T-helper 1 cell treated with Interleukin-12 subunit alpha and Interleukin-12 subunit beta and Interleukin-4 antibody, amounts not matched to agents 30 ng/mL and 1 ng/mL, for 36 hours (primary cell): ENCODE measurements around the gene CLK4. TPM values are rescaled to one million over a fixed set of nuclear protein-coding genes. Genes with fewer than 3 reads are reported as not detected.

Experiments
- intact Hi-C: fragments of 100-400 bp; cut with micrococcal nuclease; formaldehyde crosslinking; loops from one replicate; pipeline ENCODE4 v1.15.1; 2024
- total RNA-seq: library from RNA; stranded (reverse); gene quantifications from 2 replicates; pipeline ENCODE4 v1.2.3, GENCODE V29; 2022

The CLK4 gene
- total RNA-seq, 1 donor from 2014 or later, result 34.9 TPM

DNA sequence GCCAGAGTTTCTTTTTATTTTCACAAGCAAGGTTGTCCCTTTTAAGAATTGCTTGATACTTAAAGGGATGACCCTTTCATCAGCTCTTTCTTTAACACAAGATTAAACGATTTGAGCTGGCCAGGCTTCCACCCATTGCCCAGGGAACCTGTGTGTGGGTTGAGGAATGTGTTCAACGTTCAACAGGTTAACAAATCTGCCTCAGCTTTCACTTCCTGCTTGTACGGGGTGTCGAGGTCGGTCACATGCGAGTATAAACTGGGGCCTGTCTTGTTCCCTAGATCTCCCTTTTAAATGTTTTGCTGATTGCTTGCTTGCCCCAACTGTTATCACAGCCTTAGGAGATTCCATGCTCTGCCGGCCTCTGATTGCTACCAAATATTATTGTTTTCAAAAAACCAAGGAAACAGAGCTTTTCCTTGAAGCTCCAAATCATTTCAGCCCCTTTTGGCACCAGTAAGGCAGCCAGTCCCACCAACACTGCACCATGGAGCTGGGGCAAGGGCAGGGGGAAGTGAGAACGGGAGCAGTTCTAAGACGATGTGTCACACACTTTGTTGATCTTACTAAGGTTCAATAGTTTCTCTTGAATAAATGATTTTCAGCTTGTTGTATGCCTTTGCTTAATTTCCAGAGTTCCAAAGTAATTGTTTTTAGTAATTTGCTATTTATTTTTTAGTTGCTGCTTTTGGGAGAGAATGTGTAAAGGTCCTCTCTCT is 10.7 kb upstream of the CLK4 start:
- intact Hi-C loops, result no loop called here

DNA sequence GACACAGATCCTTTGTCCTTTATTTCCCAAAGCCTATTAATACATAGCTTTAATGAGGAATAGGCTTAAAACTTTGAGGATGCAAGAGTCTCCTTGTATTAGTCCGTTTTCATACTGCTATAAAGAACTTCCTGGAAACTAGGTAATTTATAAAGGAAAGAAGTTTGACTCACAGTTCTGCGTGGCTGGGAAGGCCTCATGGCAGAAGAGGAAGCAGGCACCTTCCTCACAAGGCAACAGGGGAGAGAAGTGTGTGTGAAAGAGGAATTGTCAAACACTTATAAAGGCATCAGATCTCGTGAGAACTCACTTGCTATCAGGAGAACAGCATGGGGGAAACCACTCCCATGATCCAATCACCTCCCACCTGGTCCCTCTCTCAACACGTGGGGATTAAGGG is 5.4 kb upstream of the CLK4 start:
- intact Hi-C loops, result no loop called here

DNA sequence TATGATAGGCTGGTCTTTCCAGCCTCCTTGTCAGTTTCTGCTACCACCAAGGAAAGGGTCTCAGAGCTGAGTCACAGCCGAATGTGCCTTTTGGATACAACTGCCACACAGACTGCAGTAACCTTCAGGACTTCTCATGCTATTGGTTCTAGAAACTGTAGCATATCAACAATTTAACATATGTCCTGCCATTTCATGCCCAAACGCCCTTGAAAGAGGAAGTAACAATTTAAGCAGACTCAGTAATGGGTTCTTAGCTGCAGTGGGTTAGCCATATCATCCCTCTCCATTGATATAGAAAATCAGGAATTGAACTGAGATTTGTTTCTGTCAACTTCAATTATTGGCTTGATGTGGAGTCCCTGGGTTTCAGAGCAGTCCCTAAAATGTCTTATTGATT is 4.1 kb upstream of the CLK4 start:
- intact Hi-C loops, result no loop called here

DNA sequence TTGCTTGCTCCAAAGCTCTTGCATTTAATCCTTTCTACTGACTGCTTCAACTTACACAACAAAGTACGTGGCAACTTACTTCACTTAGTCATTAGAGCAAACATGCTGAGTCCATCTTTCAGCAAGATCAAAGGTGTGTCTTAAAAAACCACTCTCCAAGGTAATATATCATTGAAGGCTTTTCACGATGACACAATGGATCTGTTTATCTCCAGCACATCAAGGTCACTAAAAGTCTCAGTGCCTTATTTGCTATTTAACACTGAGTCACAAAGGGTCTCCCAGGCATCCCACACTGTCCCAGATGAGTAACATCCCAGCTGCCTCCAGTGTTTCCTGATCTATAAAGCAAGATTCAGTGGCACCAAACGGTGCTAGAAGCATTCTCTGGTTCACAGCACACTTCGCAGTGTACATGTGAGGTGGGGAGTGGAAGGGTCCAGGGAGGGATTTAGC is 3.7 kb upstream of the CLK4 start:
- intact Hi-C loops, result no loop called here

DNA sequence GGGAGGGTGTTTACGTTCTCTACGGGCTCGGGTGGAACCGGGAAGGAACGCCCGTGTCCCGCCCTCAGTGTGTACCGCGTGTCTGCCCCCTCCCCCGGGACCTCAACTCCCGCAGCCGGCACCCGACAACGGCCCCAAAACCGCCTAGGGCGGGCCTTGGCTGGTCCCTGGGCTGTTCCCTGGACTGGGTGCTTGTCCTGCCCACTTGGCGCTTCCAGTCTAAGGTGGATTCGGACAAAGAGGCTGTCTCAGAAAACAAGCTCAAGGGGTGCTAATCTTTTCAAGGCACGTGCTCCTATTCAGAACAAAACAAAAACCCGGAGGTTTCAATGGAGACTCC is 379 bp upstream of the CLK4 start:
- intact Hi-C loops, result loop anchor here (1.0 to 10.0 kb wide), 14 partner anchors 22 to 1972 kb away; partner anchors contain the start of genes CNOT6, COL23A1, HNRNPH1 and MAML1

DNA sequence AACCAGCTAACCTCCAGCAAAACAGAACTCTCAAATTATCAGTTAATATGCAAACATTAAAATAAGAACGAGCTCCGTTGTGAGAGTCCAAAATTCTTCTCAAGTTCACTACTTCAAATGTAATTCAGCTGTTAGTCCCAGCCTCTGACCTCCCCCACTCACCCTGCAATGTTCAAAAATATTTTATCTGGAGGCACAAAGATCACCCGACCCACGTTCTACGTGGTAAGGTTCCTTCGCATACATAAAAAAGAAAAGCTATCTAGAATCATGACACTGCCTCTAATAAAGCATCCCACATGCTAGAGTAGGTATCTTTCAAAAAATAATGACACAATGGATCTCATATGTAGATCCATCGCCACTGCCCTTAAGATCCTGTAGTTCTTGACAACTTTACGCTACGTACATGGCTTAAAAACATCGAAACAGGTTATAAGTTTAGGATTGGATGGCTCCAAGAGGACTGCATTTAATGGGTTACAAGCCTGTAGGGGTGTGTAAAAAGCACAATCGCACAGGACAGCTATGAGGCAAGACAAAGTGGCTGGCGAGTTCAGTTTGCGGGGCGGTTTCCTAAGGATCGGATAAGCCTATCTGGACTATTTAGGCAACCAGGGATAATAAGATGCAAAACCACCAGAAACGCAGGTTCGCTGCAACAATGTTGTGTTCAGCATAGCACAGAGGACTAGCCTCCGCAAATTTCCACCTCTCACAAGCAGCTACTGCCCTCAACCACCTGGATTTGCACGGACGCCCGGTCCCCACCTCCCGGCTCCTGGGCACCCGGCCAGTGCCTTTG is 969 bp downstream of the CLK4 start:
- intact Hi-C loops, result loop anchor here (1.0 to 10.0 kb wide), 17 partner anchors 9 to 1971 kb away; partner anchors contain the start of genes CNOT6, COL23A1, HNRNPAB and HNRNPH1

DNA sequence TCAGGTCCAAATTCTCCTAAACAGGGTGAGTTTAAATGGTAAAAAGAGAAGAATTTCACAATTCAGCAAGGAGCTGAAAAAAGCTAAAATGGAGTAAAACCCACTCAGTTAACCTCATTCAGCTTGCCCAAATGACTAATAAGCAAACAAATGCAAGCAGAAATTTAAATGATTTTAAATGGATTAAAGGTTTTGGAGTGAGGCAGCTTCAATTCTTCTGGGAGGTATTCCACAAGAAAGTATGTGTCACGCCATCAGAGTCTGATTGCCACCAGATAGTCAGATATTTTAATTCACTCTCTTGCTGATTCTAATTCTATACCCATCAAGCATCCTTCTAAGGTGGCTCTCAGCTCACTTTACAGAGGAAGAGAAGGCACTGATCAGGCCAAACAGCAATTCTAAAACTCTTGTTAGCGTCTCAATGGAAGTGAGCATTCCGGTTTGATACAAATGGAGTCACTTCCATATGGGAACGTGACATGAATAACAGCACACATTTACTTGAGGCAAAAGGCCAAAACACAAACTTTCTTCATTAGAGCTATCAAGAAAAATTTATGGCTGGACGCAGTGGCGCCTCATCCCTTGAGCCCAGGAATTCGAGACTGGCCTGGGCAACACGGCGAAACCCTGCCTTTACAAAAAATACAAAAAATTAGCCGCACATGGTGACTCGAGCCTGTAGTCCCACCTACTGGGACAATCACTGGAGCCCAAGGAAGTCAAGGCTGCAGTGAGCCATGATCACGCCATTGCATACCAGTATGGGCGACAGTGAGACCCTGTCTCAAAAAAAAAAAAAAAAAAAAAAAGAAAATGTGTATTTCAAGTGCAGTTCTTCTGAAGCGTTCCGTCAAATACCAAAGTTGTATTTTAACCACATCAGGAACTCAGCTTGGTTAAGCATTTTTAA is 2.0 kb downstream of the CLK4 start:
- intact Hi-C loops, result loop anchor here (1.0 to 10.0 kb wide), 6 partner anchors 8 to 1970 kb away; partner anchors contain the start of genes NHP2, RNF130 and TMED9

DNA sequence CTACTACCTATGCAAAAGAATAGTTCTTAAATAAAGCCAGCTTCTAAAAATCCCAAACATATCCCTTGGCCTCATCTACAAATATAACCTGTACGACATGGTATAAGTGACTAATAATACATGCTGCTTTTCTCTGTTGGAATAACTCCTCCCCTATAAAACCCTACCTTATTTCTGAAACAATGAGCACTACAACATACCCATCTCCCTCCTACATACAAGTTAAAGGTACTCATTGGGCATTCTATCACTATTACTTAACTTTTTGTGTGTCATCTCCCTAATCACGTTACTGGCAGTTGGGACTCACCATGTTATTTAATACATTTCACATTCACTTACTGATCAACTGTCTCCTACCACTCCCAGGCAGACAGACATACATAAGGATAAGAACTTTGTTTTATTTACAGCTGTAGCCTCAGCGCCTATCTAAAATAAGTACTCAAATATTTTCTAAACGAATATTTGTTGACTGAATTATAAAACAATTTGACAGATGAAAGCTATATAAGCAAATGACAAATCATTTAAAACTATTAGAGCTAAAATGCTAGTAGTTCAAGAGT is 4.1 kb downstream of the CLK4 start:
- intact Hi-C loops, result loop anchor here (10.0 kb wide), 3 partner anchors 468 to 1968 kb away; partner anchors contain the start of genes NHP2 and TMED9

DNA sequence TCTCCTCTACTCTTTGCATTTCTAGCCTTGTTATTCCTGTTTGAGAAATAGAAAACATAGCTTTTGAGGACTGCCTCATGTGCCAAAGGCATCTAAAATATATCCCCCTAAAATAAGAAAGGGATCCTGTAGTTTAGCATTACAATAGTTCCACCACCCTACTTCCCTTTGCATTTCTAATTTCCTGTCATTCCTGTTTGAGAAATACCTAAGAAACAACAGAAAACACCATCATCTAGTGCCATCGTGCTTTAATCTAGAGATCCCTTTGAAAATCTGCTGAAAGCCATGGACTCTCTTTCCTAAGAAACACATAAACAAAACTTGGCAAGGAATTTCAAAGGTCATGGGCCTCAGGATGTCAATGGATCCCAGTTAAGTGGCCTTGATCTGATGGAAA is 7.5 kb downstream of the CLK4 start:
- intact Hi-C loops, result no loop called here

DNA sequence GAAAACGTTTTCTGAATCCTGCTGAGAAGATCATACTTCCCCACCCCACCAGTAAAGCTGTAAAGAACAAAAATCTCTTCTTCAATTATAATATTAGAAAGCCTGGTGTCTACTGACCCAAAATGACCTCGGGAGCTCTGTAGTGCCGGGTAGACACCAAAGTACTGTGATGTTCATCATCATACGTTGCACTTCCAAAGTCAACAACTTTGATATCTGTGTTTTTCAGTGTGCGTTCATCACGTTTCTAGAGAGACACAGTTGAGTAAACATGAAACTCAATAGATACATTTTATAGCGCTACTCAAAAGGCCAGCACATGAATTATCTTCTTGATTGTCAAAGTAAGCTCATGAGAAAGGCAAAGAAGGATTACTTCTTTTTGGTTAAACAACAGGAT is 14.6 kb downstream of the CLK4 start:
- intact Hi-C loops, result no loop called here

DNA sequence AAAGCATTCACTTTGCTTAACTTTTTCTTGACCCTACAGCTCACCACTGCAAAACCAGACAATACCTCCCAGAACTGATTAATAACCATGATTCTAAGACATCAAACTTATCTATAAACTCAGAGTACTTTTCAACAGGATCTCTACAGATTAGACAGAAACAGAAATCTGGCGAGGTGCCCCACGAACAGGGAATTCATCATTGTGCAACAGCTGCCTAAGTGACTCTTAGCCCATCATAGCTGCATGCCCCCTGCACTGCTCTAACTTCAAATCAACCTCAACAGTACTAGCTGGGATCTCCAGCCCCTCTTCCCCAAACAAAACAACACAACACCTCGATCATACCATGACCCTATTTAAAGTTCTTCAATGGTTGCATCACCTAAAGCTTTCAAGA is 20.6 kb downstream of the CLK4 start:
- intact Hi-C loops, result no loop called here

DNA sequence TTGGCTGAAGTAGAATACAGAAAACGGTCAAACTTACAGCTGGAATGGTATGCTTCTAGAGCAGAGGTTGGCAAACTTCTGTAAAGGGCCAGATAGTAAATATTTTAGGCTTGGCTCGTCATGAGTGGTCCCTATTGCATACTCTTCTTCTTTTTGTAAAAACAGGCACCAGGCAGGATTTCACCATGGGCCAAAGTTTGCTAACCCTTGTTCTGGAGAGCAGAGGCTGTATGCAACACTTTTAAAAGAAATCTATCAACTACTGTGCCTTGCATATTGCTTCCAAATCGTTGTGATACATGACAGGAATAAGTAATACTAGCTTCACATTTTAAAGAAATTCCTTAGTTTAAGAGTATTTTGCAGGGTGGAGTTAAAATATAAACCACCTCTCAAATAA is 21.1 kb downstream of the CLK4 start:
- intact Hi-C loops, result loop anchor here (2.0 kb wide), 1 partner anchor 21 kb away; the partner anchor contains the start of gene CLK4

DNA sequence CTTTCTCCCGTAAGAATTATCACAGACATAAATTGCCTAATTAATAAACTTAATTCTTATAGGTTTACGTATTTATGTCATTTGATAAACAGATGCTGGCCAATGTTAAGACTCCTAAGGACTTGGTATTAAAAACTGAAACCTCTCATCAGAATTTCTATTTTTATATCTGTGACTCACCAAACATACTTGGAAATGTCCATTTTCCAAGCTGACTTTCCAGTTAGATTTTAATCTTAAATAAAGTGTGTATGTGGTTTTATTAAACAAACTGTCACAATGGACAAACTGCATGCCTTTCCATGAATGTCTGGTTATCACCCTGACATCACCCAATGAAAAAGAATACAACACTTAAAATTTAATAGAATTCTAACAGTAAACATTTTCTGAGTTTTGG is 24.1 kb downstream of the CLK4 start:
- intact Hi-C loops, result no loop called here

DNA sequence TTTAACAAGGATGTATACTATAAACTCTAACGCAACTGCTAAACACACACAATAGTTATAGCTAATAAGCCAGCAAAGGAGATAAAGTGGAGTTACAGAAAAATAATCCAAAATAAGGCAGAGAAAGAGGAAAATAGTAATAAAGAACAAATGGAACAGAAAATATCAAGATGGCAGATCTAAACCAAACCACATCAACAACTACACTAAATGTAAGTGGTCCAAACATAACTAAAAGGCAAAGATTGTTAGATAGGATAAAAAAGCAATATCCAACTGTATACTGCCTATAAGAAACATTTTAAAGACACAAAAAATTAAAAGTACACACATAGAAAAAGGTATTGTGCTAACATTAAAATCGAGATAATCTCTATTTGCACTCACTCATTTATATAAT is 31.1 kb downstream of the CLK4 start:
- intact Hi-C loops, result no loop called here

DNA sequence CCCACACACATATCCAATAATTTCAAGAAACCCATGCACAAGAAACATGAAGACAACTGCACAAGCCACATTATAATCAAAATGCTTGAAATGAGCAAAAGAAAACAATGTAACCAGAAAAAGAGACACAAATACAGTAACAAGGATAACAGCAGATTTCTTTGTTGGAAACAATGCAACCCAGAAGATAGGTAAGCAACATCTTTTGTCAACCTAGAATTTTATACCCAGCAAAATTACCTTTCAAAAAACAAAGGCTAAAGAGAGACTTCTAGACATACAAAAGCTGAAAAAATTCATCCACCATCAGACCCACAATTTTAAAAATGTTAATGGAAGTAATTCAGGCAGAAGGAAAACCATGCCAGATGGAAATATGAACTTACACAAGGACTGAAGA is 31.7 kb downstream of the CLK4 start:
- intact Hi-C loops, result no loop called here

DNA sequence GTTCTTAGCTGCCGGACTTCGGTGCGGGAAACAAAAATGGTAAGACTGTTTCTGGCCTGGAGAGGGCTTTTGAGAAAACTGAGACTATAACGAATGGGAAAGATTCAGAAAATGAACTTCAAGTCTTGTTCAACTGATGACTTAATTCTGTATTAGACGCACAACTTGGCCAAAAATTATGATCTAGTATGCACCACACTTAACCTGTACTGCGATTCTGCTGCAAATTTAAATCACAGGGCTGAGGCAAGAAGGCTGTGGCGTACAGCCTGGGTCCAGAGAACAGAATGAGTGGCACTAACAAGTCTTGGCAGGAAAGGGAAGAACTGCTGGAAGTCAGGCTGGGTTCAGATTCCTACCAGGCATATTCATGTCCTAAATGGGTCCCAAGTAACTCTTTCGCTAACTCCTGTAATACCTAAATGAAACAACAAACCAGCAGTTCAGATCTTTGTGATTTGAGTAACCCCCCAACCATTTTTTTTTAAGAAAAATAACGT is 35.9 kb downstream of the CLK4 start:
- intact Hi-C loops, result loop anchor here (1.0 to 2.0 kb wide), 4 partner anchors 36 to 387 kb away; partner anchors contain the start of genes CLK4 and HNRNPAB

DNA sequence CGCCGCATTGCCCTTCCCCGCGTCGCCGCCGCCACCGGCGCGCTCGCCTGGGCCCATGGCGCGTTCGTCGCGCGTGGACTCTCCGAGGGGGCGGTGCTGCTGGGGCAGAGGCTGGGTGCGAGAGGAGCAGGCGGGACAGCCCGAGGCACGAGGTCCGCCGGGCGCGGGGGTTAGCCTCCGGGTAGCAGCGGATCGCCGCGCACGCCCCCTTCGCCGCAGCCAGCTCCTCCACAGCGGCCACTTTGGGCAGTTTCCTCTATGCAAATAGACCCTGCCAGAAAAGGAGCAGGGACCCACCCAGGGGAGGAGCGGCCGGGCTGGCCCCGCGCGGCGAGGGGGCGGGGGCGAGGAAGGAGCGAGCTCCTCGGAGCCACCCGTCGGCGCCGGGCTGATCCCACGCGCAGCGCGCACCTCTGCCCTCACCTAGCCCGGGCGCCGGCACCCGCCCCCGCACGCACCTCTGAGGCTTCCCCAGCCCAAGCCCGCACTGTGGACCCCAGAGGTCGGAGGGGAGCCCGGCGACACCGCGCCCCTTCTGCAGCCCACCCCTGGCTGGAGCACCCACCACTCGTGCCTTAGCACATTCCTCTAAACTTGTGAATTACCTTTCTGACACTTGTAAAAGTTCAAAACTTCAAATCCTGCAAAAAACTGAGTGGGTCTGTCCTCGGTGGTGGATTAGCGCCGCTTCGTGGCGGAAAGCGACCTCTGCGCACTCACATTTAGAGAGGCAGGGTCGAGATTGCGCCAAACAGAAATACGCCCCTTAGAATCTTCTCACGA is 36.5 kb downstream of the CLK4 start, which contains the start of gene COL23A1:
Gene COL23A1, minus strand, starts transcription at position 253 of the 783 bp plus-strand sequence.
- intact Hi-C loops, result loop anchor here (1.0 to 2.0 kb wide), 4 partner anchors 36 to 386 kb away; partner anchors contain the start of genes CLK4 and HNRNPAB

DNA sequence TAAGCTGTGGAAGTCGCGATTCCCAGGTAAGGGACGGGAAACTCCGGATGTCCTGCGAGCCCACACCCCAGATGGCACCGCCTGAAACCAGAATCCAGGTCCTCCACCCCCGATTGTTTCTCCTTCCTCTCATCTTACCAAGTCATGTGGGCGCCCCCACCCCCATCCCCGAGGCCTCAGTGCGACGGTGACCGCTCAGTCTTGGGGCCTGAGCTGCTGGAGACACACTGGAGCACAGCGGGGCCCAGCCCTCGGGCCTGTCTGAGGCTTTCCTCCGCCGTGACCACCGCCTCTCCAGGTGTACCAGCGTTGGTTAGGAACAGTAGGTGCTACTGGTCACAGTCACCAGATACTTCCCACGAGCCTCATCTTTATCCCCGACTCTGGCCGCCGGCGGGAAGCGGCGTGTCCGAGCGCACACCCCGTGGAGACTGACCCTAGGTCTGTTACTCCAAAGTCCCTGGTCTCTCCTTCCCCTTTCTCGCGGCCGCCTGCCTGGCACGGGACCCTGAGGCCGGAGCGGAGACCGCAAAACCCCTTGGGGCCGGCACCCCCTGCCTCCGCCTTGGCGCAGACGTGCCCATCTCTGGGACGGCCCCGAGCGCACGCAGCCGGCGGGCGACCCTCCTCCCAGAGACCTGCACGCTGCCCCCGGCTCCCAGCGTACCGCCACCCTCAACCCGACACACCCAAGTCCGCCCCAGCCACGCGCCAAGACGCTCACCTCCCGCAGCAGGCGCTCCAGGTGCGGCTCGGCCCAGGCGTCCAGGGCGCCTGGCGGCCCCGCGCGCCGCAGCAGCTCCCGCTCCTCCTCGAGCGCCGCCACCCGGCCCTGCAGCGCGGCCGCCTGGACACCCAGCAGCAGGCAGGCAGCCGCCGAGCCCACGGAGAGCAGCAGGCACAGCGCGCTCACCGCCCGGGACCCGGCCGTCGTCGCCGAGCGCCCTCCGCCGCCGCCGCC is 37.4 kb downstream of the CLK4 start:
- intact Hi-C loops, result loop anchor here (1.0 to 2.0 kb wide), 4 partner anchors 37 to 385 kb away; partner anchors contain the start of genes CLK4 and HNRNPAB
